K562 (cell line): Measurements from ENCODE around the gene MRPL22. TPM values are rescaled to one million over a fixed set of nuclear protein-coding genes. Genes with fewer than 3 reads are reported as not detected.

Experiments used
- CAMTA2 ChIP-seq: fragments of 250-450 bp; sonication (Bioruptor Pico); conservative IDR thresholded peaks from 2 replicates; pipeline ENCODE4 v1.5.1; 2022
- TRIM28 ChIP-seq: fragments of 450-650 bp; IDR thresholded peaks from 2 replicates; pipeline ENCODE4 v1.6.1; 2017
- WHSC1 ChIP-seq: IDR thresholded peaks from one replicate; pipeline ENCODE4 v1.6.1; 2012; ENCODE audit warnings: low read length, control low read depth, inconsistent platforms
- ZNF239 ChIP-seq: fragments of 250-450 bp; sonication (Bioruptor Pico); IDR thresholded peaks from 2 replicates; pipeline ENCODE4 v1.4.0; 2020; ENCODE audit warnings: mild to moderate bottlenecking
- polyA plus RNA-seq, 8 experiments: library from polyadenylated mRNA; depleted of rRNA in 4 of 8; stranded (reverse) in 5 of 8; unstranded in 3 of 8; fragments of >200 nt; fragmentation: Nextera tagmentation in 2 of 8; fragmentation: Illumina TruSeq in 1 of 8; extraction: Ambion mirVana in 2 of 8; extraction: Trizol in 1 of 8; gene quantifications; 2 replicates each; pipeline versions ENCODE4 v1.2.1 to v1.2.3, GENCODE V29; 2011 to 2014; ENCODE audit warnings: inconsistent platforms in 1 of 8, missing spikeins in 1 of 8
- total RNA-seq, 7 experiments: library from RNA; depleted of rRNA in 6 of 7; stranded (reverse); fragments of >200 nt in 6 of 7; fragmentation: Illumina TruSeq in 2 of 7; extraction: Trizol in 2 of 7; gene quantifications; 2 replicates each; pipeline versions ENCODE4 v1.2.1 to v1.2.3, GENCODE V29; 2011 to 2021; ENCODE audit warnings: low replicate concordance in 1 of 7
- TF ChIP-seq, protein P1 (sequence below): fragments of 450-650 bp; IDR thresholded peaks from 2 replicates; pipeline ENCODE4 v1.6.1; 2014; ENCODE audit warnings: low read depth, mild to moderate bottlenecking, moderate library complexity, borderline replicate concordance
- TF ChIP-seq, protein P2 (sequence below): fragments of 250-450 bp; sonication (Bioruptor Pico); IDR thresholded peaks from 2 replicates; pipeline ENCODE4 v1.8.0; 2021; ENCODE audit warnings: moderate library complexity, mild to moderate bottlenecking, inconsistent platforms
- TF ChIP-seq, protein P3 (sequence below): fragments of 450-650 bp; IDR thresholded peaks from 2 replicates; pipeline ENCODE4 v1.6.1; 2016; ENCODE audit warnings: low read depth

Gene MRPL22
- total and polyA plus RNA-seq, 9 of the 15 experiments (the other 6 are each of a cell fraction or from before 2014, with no cell fraction given): 41.1 to 424 (median 102) TPM

DNA sequence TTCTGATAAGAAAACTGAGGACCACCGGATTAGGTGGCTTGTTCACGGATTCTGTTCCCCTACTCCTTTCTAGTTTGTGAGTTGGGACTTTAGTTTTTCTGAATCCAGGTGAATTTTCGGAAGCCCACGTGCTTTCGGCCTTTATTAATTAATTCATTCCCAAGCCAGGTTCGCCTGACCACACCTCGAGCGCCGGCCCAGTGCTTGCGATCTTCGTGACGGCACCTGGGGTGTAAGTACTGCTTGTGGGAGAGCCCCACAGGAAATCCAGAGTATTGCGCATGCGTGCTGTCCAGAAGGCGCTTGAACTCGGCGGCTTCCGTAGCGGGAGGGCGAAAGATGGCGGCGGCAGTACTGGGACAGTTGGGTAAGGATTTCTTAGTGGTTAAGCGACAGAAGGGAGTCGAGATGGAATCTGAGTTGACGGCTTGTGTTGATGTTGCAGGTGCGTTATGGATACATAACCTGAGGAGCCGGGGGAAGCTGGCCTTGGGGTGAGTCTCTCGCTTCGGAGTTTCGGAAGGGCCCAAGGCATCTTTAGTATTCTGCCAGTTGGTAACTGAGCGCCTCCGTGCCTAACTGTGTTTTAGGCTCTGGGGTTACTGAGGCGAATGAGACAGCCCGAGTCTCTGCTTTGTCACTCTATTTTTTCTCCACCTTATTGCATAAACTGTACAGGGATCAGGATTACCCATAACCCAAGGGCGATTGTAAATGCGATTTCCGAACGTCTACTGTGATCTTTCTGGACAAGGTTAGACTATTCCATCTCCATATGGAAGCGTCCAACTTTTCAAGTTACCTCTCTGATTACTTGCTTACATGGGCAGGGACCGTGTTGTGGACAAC, at the start of gene MRPL22 (continued):
- TF ChIP-seq, protein P1, sequence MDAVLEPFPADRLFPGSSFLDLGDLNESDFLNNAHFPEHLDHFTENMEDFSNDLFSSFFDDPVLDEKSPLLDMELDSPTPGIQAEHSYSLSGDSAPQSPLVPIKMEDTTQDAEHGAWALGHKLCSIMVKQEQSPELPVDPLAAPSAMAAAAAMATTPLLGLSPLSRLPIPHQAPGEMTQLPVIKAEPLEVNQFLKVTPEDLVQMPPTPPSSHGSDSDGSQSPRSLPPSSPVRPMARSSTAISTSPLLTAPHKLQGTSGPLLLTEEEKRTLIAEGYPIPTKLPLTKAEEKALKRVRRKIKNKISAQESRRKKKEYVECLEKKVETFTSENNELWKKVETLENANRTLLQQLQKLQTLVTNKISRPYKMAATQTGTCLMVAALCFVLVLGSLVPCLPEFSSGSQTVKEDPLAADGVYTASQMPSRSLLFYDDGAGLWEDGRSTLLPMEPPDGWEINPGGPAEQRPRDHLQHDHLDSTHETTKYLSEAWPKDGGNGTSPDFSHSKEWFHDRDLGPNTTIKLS: no peak
- TF ChIP-seq, protein P2, sequence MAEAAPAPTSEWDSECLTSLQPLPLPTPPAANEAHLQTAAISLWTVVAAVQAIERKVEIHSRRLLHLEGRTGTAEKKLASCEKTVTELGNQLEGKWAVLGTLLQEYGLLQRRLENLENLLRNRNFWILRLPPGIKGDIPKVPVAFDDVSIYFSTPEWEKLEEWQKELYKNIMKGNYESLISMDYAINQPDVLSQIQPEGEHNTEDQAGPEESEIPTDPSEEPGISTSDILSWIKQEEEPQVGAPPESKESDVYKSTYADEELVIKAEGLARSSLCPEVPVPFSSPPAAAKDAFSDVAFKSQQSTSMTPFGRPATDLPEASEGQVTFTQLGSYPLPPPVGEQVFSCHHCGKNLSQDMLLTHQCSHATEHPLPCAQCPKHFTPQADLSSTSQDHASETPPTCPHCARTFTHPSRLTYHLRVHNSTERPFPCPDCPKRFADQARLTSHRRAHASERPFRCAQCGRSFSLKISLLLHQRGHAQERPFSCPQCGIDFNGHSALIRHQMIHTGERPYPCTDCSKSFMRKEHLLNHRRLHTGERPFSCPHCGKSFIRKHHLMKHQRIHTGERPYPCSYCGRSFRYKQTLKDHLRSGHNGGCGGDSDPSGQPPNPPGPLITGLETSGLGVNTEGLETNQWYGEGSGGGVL: no peak
- TF ChIP-seq ZNF239 (CRISPR knock-in tag) (no peak), CAMTA2 (no peak), WHSC1 (no peak), TRIM28 (no peak)
- TF ChIP-seq, protein P3, sequence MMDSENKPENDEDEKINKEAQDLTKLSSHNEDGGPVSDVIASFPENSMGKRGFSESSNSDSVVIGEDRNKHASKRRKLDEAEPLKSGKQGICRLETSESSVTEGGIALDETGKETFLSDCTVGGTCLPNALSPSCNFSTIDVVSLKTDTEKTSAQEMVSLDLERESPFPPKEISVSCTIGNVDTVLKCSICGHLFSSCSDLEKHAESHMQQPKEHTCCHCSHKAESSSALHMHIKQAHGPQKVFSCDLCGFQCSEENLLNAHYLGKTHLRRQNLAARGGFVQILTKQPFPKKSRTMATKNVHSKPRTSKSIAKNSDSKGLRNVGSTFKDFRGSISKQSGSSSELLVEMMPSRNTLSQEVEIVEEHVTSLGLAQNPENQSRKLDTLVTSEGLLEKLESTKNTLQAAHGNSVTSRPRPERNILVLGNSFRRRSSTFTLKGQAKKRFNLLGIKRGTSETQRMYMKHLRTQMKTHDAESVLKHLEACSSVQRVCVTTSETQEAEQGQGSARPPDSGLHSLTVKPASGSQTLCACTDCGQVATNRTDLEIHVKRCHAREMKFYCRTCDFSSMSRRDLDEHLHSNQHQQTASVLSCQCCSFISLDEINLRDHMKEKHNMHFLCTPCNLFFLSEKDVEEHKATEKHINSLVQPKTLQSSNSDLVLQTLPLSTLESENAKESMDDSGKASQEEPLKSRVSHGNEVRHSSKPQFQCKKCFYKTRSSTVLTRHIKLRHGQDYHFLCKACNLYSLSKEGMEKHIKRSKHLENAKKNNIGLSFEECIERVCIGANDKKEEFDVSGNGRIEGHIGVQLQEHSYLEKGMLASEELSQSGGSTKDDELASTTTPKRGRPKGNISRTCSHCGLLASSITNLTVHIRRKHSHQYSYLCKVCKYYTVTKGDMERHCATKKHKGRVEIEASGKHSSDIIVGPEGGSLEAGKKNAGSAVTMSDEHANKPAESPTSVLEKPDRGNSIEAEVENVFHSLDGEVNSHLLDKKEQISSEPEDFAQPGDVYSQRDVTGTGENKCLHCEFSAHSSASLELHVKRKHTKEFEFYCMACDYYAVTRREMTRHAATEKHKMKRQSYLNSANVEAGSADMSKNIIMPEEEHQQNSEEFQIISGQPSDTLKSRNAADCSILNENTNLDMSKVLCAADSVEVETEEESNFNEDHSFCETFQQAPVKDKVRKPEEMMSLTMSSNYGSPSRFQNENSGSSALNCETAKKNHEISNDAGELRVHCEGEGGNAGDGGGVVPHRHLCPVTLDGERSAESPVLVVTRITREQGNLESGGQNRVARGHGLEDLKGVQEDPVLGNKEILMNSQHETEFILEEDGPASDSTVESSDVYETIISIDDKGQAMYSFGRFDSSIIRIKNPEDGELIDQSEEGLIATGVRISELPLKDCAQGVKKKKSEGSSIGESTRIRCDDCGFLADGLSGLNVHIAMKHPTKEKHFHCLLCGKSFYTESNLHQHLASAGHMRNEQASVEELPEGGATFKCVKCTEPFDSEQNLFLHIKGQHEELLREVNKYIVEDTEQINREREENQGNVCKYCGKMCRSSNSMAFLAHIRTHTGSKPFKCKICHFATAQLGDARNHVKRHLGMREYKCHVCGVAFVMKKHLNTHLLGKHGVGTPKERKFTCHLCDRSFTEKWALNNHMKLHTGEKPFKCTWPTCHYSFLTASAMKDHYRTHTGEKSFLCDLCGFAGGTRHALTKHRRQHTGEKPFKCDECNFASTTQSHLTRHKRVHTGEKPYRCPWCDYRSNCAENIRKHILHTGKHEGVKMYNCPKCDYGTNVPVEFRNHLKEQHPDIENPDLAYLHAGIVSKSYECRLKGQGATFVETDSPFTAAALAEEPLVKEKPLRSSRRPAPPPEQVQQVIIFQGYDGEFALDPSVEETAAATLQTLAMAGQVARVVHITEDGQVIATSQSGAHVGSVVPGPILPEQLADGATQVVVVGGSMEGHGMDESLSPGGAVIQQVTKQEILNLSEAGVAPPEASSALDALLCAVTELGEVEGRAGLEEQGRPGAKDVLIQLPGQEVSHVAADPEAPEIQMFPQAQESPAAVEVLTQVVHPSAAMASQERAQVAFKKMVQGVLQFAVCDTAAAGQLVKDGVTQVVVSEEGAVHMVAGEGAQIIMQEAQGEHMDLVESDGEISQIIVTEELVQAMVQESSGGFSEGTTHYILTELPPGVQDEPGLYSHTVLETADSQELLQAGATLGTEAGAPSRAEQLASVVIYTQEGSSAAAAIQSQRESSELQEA: peak; percentile 96
